CD4-positive, alpha-beta T cell treated with Interleukin-15 for 1 hour (primary cell): Measurements from ENCODE around the gene NDUFB10.
A peak's percentile ranks its signal among the peaks of the same experiment; 100 is the strongest.

Experiments used
- DNase-seq: peaks from one replicate; pipeline ENCODE4 v3.0.0-alpha.2; 2020

NDUFB10 gene

DNA sequence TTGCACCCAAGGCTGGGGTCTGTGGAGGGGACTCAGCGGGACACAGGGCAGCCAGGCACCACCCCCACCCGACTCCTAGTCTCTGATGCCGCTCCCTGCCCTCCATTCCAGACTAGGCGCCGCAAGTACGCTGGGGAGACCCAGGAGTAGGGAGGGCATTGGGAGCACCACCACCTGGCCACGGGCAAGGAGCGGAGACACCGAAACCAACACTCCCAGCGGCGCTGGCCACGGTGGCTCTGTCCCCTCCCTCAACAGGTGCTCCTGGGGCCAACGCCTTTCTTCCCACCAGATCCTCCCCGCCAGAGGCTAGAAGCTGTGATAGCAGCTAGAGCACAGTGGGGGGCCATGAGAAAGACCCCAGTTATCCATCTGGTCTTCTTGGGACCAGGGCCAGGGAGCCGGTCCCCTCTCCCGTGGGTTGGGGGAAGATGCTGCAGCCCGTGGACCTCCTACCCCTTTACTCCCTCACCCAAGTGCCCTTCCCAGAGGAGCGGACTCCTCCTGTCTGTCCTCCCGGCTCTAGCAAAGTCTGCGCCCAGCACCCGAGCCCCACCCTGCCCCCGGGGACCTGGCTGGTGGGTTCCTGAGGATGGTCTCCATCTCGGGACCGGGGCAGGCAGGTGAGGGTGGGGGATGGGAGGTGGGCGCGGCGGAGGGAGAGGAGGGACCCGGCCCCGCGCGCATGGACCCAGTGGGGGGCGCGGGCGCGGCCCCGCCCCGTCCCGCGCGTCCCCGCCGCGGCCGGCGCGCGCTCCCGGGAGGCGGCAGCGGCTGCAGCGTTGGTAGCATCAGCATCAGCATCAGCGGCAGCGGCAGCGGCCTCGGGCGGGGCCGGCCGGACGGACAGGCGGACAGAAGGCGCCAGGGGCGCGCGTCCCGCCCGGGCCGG, 30.1 kb downstream of the NDUFB10 start, which contains the start of gene SYNGR3:
TSS of gene SYNGR3 (plus strand) at position 762 of the 892 bp plus-strand sequence. CDS start 133 bp downstream, outside the sequence.
- no peak for DNase-seq

DNA sequence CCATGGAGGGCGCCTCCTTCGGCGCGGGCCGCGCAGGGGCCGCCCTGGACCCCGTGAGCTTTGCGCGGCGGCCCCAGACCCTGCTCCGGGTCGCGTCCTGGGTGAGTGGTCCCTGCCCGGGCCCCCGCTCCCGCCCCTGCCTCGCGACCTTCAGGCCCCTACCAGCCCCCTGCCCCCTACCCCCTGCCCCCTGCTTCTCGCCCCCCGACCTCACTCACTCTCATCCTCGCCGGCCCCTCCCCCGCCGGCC, 30.7 kb downstream of the NDUFB10 start:
- DNase-seq, result no peak

DNA sequence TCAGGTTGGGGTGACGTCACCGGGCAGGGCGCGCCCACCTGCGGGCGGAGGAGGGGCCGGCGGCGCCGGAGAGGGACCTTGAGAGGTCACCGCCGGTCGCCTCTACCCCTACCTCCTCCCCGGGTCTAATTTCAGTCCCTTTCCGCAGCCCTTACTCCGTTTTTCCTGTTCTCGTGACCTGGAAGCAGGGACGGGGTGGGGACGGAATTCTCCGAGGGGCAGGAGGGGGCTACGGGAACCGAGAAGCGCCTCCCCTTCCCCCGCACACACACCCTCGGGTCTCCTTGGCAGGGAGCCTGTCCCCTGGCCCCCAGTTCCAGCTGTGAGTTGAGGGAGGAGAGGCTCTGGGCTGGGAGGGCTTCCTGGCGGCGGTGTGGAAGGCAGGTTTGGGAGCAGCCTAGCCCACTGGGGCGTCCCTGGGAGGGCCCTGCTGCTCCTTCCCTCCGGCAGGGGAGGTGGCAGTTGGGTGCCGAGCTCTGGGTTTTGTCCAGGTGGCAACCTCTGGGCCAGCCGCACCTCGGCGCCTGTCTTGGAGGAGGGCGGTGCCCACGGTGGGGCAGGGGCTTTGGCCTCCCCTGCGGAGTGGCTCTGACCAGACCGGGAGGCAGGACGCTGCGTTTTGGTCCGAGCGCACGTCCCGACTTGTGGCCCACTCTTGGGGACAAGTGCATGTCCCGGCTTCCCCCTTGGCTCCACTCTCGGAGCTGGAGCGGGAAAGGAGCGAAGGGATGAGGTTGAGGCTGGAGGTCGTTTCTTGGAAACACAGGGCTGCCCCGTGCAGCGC, 31.2 kb downstream of the NDUFB10 start:
- peak; percentile 67 for DNase-seq

DNA sequence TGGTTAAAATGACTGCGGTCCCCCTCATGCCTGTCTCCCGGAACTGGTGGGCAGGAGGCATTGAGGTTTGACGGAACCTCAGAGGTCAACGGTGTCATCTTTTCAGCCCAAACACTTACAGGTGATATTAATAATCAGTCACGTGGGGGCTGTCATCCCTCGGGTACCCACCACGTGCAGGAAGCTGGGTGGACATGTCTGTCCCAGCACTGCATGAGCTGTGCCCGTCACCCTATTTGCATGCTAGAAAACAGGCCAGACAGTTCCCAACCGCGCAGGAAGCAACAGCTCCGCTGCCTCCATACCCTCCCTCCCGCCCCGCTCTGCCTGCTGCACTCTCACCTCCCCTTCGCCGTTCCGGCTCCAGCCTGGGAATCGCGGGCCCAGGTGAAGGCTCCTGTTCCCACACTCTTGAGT, 31.8 kb downstream of the NDUFB10 start:
- peak; percentile 83 for DNase-seq

DNA sequence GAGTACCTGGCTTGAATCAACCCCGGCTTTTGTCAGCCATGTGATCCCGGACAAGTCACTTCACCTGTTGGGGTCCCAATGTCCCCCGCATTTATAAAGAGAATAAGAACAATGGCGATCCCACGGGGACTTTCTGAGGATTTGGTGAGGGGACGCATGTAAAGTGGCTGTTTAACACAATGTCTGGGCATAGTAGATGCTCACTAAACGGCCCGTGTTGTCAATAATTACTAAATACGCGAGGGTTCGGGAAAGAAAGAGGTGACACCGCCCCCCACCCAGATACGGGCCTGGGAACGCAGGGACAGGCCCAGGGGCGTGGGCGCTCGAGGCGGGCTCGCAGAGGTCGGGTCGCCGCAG, 32.2 kb downstream of the NDUFB10 start:
- DNase-seq, result no peak

DNA sequence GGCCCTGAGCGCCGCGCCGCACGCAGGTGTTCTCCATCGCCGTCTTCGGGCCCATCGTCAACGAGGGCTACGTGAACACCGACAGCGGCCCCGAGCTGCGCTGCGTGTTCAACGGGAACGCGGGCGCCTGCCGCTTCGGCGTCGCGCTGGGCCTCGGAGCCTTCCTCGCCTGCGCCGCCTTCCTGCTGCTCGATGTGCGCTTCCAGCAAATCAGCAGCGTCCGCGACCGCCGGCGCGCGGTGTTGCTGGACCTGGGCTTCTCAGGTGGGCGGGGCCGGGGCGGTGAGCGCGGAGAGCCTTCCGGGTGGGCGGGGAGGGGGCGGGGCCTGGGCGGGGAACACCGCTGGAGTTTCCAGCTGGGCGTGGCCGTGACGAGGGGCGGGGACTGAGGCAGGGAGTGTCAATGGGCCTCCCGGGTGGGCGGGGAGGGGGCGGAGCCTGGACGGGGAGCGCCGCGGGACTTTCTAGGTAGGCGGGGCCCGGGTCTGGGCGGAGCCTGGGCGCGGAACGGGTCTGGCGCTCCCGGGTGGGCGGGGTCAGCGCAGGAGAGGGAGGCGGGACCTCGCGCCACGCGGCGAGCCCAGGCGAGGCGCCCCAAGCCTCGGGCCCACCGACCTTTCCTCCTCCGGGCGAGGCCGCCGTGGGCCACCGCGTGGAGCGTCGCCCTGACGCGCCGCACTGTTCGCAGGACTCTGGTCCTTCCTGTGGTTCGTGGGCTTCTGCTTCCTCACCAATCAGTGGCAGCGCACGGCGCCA, 32.8 kb downstream of the NDUFB10 start:
- DNase-seq, result peak; percentile 97

DNA sequence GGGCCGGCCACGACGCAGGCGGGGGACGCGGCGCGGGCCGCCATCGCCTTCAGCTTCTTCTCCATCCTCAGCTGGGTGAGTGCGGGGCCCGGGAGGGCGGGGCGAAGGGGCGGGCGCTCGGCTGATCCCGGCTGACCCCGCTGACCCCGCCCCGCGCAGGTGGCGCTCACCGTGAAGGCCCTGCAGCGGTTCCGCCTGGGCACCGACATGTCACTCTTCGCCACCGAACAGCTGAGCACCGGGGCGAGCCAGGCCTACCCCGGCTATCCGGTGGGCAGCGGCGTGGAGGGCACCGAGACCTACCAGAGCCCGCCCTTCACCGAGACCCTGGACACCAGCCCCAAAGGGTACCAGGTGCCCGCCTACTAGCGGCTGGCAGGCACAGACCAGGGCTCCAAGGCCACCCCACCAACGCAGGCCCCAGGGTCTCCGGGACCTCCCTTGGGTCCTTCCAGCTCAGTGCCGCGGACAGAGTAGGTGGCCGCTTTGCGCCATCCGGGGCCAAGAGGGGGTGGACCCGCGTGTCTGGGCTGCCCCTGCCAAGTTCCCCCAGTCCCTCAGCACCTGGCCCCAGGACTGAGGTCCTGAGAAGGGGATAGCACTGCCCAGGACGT, 33.5 kb downstream of the NDUFB10 start:
- DNase-seq, result no peak

DNA sequence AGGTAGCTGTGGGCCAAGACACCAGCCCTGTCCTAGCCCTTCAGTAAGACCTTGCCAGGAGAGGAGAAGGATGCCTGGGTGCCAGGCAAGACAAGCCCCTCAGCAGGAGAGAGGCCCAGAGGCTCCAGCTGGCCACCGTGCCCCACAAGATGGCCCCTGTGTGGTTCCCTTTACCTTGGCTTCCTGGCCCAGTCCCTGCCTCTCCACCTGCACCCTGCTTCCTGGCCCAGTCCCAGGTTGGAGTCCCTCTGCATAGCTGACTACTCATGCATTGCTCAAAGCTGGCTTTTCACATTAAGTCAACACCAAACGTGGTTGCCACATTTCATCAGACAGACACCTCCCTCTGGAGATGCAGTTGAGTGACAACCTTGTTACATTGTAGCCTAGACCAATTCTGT, 34.4 kb downstream of the NDUFB10 start:
- DNase-seq, result no peak

DNA sequence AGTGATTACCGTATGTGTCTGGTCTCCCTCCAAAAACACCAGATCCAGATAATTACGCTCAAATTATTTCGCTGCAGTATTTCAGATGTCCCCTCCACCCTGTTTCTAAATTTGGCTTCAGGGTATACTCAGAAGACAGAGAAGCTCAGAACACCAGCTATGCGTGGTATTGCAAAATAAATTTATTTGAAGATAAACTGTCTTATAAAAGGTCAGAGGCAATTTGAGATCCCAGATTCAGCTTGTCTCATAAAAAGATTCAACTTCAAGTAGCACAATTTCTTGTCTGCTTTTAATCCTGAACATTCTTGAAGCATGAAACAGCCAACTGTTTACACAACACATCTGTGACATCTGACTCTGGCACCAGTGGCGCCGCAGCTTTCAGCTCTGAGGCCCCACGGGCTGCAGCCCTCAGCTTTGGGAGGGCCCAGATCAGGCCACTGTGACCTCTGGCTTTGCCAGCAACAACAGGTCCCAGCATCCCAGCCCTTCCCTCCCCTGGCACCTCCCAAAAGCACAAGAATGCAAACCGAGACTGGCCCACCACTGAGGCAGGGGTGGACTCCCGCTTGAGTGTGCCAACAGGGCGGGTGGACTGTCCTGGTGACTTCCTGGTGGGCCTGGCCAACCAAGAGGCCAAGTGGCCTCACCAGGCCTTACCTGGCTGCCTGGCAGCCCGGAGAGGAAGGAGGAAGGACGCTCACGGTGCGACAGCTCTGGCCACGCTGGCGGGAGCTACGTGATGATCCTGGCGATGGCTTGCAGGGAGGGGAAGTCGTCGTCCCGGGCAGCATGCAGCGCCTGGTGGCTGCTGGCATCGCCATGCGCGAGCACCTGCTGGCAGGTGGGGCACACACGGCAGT, 38.4 kb downstream of the NDUFB10 start:
- DNase-seq, result no peak

DNA sequence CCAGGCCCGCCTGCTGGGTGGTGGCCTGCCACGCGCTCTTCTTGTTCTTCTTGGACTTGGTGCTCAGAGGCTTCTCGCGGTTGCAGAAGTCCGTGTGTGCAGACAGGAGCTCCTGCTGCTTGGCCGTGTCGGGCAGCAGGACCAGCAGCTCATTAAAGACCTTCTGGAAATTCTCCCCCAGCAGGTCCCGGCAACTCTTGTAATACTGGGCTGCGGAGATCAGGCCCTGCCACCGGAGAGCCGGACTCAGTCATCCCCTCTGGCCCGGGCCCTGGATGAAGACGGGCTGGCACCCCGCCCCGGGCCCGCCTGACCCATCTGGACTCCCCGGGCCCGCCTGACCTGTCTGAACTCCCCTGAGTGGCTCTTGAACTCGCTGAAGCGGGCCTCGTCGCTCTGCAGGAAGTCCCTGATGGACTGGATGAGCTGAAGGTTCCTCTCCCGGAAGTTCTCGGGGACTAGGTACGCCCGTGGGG, 39.1 kb downstream of the NDUFB10 start:
- no peak for DNase-seq

DNA sequence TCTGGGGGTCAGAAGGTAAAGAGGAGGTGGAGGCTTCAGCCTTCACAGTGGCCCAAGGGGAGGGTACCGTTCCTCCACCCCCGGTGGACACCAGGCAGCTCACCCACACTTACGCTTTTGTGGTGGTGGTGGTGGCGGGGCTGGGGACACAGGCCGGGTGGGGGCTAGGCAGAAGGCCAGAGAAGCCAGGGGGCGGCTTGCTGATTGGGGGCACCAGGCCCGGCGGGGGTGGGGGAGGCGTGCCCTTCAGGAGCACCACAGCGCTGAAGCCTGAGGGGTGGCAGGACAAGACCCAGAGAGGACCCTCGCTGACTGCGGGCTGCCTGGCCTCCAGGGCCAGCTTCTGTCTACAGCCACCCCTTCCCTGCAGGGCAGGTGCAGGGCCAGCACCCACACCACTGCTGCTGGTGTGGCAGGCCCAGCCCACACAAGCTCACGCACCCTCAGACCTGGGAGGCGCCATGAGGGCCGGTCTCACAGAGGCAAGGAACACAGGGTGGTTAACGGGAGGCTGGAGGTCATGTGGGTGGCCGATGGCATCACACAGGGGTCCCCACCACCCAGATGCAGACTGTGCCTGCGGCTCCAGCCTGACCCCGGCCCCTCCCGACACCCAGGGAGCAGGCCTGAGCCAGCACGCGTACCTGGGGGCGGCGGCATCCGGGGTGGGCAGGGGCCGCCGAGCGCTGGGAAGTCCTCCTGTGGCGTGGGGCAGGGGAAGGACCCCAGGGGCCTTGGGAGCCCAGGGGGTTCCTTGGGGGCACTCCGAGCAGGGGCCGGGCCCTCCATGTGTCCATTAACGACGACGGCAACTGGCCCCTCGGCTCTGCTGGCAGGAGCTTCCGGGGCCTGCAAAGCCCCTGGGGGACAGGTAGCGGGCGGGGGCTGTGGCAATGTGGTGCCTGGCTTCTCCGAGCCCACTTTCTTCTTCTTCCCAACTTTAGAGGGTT, 39.8 kb downstream of the NDUFB10 start:
- no peak for DNase-seq

DNA sequence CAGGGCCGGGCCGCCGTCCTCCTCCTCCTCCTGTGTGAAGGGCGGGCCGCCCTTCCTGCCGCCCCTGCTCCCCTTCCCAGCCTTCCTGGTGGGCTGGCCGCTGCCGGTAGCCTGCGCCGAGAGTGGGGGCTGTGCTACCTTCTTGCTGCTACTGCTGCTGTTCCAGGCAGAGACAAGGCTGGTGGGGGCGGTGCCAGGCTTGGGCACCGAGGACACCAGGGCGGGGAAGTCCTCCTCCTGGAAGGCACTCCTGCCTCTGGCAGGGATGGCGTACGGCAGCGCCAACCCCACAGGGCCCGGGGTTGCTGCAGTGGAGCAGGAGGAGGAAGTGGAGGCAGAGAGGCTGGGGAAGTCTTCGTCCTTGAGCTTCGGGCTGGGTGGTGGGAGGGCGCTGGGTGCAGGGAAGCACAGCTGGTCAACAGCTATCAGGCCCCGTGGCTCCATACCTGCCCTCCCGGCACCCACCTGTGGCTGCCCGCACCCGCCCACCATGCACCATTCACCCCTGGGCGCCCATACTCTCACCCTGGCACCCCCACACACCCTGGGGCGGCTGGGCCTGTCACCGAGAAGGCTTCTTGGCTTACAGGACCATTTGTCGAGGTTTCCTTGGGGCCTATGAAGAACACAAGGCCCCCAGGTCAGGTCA, 40.7 kb downstream of the NDUFB10 start:
- DNase-seq, result no peak

DNA sequence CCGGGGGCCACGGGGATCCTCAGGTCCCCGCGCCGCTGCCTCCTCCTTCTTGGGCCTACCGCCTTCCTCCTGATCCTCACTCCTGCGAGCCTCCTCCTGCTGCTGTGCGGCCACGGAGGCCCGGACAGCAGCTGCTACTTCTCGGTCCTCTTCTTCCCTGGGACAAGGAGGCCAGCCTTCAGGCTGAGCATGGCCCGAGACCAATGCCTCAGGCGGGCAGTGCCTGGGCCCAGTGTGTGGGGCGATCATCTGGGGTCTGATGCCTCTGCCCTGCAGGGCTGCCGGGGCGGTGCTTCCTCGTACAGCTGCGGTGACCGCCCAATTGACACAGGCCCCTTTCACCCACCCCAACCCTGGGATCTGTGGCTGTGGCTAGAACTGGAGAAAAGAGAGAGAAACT, 41.7 kb downstream of the NDUFB10 start:
- no peak for DNase-seq

DNA sequence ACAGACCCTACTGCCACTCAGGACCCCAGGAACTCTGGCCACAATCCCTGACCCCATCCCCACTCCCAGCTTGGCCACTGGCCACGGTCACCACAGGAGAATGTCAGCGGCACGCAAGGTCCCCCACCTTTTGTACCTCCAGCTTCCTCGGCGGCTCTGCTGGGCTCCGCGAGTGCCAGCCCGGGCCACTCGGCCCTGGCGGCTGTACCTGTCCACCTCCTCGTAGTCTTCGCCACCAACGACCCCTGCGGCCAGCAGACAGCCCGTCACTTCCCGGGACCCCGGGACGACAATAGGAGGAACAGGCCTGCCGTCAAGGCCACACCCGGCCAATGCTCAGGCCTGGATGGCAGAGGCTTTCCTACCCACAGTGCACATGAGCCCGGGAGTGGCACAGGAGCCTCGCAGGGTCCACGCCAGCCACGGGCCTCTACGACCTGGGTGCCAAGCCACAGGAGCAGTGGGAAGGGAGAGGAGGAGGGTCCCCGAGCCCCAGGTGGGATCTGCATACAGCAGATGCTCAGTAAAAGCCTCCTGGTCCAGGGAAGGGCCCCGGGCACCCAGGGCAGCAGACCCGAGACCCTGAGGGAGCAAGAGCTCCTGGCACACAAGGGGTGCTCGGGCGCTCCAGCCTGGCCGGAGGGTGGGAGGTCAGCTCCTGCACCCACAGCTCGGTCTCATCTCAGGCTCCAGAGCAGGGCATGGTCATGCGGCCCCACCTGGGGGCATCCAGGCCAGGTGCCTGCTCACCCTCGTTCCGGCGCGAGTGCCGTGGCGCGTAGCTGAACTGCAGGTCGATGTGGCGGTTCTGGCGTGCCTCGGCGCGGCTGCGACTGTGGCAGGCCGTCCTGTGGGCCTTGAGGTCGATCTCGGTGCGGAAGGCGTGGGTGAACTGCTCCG, 42.4 kb downstream of the NDUFB10 start:
- DNase-seq, result no peak

DNA sequence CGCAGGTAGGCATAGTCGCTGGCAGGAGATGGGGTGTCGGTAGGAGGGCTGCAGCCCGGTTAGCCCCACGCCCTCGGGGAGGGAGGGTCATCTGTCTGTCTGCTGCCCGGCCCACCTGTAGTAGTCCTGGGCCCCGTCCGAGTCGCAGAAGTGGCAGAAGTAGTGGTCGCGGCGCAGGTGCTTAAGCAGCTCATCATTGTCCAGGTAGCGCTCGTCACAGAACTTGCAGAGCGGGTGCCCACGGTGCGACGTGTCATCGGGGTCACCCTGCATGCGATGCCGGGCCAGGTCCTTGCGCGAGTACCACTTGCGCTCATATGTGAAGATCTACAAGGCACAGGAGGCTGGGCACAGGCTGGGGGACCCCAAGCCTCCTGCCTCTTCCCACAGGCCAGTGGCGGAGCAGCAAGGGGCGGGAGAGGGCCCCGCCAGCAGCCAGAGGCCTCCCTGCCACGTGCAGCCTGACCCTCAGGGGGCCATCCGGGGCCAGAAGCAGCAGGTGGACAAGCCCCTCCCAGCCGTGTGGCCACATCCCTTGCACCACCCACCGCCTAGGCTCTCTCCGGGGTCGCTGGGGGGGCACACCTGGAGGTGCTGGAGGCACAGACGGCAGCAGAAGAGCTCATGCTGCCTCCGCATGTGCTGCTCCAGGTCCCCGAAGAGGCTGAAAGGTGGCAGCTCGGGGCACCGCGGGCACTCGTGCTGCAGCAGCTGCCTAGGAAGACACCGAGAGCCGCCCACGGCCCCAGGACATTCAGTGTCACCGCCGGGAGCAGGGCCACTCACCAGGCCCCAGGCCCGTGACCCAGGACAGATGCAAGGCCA, 43.3 kb downstream of the NDUFB10 start:
- no peak for DNase-seq

DNA sequence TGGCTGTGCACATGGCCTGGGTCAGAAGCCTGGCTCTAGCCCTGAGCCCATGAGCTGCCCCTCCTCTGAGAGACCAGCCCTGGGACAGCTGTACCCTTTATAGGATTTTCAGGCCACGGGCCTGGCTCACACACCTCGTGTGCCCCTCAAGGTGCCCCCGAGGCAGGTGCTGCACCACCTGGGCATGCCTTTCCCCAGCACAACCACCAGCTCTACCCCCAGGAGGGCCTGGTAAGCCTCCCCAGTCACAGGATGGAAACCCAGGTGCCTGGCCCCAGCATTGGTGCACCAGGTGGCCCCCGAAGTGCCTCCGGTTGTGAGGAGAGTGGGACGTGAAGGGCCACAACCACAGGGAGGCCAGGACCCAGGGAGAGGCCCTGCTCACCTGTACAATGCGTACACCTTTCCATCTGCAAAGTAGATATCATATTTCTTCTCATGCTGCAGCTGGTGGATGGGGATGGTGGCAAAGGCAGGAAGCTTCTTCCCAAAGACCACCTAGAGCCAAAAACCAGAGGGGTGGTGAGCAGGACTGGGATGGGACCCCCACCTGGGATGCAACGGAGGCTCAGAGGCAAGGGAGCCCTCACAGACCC, 44.0 kb downstream of the NDUFB10 start:
- DNase-seq, result no peak

DNA sequence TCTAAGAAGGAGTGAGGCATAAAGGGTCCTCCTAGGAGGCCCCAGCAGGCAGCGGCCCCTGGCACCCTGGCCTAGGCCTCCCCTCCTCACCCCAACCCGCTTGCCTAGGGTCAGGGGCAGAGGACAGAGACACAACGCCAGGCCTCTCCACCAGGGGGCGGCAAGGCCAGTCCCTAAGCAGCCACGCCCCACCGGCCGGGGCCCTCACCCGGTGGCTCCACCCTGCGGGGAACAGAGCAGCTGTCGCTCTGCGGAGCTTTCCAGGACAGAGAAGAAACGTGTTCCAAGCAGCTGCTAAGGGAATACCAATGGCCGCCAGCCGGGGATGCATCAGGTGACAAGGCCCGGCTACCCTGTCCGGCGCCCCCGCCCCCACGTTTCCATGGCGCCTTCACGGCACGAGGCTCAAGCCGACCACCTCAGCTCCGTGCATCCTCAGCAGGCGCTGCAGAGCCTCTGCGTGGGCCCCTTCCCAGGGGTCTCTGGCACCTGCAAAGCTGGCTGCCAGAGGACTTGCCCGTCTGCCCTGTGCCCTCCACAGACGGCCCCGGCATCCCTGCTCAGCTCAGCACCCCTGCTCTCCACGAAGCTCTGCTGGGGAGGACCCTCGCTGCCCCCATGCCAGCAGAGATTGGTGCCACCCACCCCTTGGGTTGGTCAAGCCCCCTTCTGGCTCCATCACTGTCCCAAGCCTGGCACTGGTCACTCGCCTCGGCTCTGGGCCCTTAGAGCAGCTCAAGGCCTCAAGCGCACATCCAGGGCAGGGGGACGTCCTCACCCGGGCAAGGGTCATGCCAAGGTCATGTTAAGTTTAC, 44.7 kb downstream of the NDUFB10 start:
- DNase-seq, result peak; percentile 85
